ENCODE data around the gene LHX2.

Gene LHX2

DNA sequence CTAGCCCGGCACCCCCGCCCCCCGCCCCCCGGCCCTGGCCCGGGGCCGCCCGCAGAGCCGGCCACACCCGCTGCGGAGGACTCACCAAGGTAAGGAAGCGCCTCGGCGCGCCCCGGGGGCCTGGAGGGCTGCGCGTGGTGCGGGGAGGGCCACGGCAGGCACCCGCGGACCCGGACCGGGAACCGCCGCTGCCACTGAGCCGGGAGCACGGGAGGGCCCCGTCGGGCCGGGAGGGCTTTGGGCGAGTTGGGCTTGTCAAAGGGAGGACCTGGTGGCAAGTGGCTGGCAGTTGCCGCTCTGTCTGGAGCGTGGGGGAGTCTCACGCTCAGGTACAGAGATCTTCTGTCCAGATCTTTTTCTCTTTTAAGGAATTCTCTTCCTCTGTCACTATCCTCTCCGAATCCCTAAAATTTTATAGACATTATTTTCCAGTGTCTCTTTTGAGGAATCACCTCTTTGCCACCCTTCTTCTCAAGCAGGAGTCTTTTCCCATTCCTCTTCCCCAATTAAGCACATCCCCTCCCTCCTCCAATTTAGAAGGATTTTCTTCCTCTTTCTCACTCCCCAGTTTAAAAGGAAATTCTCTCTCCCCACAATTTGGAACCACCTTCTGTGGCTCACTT lies 11.3 kb upstream of the LHX2 start:
- H3K27me3 ChIP-seq (ENCODE audit: control insufficient read depth in 1 of 2, insufficient read depth in 2 of 2, low read length in 2 of 2) = peaks cover 88 to 91% of the 10 kb centered on the region in 2 donors
- no peaks in the 10 kb centered on the region for H3K36me3 ChIP-seq (ENCODE audit: insufficient read depth, low read length)
- H3K4me1 ChIP-seq (ENCODE audit: insufficient read depth, low read length) = peaks cover 22% of the 10 kb centered on the region
- H3K9ac ChIP-seq (ENCODE audit: low read length) = no peak overlapping the region
- no peak overlapping the region for H3K27ac ChIP-seq (ENCODE audit: low read depth, low read length)
- H3K4me3 ChIP-seq (ENCODE audit: low read depth in 1 of 2, low read length in 2 of 2) = no peak overlapping the region
- no peaks in the 10 kb centered on the region for H3K9me3 ChIP-seq (ENCODE audit: low read length)

DNA sequence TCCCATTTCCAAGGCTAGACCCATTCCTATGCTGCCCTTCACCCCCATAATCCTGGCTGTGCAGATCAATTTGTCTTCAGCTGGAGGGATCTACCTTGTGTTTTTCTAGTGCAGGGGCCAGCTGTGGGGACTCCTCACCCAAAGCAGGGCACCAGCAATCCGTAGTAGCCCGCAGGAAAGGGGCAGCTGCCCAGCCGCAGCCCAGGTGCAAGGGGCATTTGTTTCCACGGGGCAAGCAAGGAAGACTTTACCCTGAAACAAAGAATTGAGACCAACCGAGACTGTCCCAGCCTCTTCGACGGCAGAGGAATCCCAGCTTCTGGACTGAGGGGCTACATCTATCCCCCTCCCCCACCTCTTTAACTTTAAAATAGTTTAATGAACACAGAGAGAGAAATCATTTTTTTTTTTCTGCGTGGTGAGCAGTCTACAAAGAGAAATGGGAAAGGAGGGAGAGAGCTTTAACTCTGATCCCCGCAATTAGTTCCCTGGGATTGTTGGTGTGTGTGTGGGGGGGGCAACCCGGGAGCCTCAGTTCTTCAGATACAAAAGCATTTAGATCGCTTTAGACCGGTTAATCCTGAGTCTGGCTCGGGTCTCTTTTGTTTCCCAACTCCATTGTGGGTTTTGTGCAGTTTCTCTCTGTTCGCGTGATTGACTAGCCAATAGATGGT lies 10.6 kb upstream of the LHX2 start:
- peaks cover 91% of the 10 kb centered on the region in 2 donors for H3K27me3 ChIP-seq (ENCODE audit: control insufficient read depth in 1 of 2, insufficient read depth in 2 of 2, low read length in 2 of 2)

DNA sequence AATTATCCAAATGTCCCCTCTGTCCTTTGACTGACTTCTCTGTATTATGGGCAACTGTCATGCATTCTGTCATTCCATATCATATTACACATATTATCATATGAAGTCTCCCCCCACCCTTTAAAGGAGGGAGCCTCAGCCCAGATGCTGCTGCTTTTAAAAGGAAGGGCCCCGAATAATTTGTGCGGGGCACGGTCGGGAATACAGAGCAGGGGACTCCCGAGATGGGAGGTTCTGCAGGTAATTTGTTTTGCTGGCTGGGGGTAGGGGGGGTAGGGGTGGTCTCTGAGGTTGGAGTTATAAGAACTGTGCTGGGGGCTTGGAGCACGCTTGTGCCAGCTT lies 10.1 kb upstream of the LHX2 start:
- Histone ChIP-seq H3K4me1 (ENCODE audit: insufficient read depth, low read length) (peaks cover 22% of the 10 kb centered on the region), H3K27me3 (ENCODE audit: control insufficient read depth in 1 of 2, insufficient read depth in 2 of 2, low read length in 2 of 2) (peaks cover 91% of the 10 kb centered on the region in 2 donors), H3K9me3 (ENCODE audit: low read length) (no peaks in the 10 kb centered on the region), H3K27ac (ENCODE audit: low read depth, low read length) (no peak overlapping the region), H3K36me3 (ENCODE audit: insufficient read depth, low read length) (no peaks in the 10 kb centered on the region), H3K4me3 (ENCODE audit: low read depth in 1 of 2, low read length in 2 of 2) (no peak overlapping the region), H3K9ac (ENCODE audit: low read length) (no peak overlapping the region)

More for the DNA sequence above, 10.6 kb upstream of the LHX2 start:
- Histone ChIP-seq H3K9me3 (ENCODE audit: low read length) (no peaks in the 10 kb centered on the region), H3K4me3 (ENCODE audit: low read depth in 1 of 2, low read length in 2 of 2) (no peak overlapping the region), H3K4me1 (ENCODE audit: insufficient read depth, low read length) (peaks cover 22% of the 10 kb centered on the region), H3K9ac (ENCODE audit: low read length) (no peak overlapping the region), H3K27ac (ENCODE audit: low read depth, low read length) (no peak overlapping the region), H3K36me3 (ENCODE audit: insufficient read depth, low read length) (no peaks in the 10 kb centered on the region)

DNA sequence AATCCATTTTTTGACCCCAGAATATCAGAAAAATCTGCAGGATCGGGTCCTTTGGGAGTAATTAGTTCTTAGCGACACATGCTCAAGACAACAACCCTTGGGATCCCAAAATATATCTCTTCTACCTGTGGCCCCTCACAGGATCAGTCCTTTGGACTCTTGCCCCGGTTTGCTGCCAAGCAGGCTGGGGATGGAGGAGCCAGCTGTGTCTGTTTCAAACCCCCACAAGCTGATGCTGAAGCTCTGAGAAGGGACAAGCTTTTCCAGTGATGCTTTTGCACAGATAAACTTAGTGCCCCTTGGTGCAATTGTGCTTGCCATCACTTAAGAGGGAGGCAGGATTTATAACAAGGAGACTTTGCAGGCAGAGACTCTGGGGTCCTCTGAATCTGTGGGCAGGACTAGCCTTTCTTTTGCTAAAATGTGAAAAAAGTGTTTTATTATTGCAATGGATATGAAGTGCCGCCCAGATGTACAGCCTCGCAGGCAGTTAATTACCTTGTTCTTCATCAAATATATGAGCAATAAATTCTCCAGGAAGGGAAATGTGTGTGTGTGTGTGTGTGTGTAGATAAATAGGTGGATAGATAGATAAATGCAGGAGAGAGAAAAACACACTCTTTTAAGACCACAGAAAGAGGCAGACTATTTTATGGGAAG lies 9.6 kb upstream of the LHX2 start:
- H3K36me3 ChIP-seq (ENCODE audit: insufficient read depth, low read length) = no peaks in the 10 kb centered on the region
- no peak overlapping the region for H3K9ac ChIP-seq (ENCODE audit: low read length)
- H3K4me1 ChIP-seq (ENCODE audit: insufficient read depth, low read length) = peaks cover 22% of the 10 kb centered on the region
- peaks cover 91% of the 10 kb centered on the region in 2 donors for H3K27me3 ChIP-seq (ENCODE audit: control insufficient read depth in 1 of 2, insufficient read depth in 2 of 2, low read length in 2 of 2)
- H3K27ac ChIP-seq (ENCODE audit: low read depth, low read length) = no peak overlapping the region
- H3K4me3 ChIP-seq (ENCODE audit: low read depth in 1 of 2, low read length in 2 of 2) = no peak overlapping the region
- H3K9me3 ChIP-seq (ENCODE audit: low read length) = no peaks in the 10 kb centered on the region

DNA sequence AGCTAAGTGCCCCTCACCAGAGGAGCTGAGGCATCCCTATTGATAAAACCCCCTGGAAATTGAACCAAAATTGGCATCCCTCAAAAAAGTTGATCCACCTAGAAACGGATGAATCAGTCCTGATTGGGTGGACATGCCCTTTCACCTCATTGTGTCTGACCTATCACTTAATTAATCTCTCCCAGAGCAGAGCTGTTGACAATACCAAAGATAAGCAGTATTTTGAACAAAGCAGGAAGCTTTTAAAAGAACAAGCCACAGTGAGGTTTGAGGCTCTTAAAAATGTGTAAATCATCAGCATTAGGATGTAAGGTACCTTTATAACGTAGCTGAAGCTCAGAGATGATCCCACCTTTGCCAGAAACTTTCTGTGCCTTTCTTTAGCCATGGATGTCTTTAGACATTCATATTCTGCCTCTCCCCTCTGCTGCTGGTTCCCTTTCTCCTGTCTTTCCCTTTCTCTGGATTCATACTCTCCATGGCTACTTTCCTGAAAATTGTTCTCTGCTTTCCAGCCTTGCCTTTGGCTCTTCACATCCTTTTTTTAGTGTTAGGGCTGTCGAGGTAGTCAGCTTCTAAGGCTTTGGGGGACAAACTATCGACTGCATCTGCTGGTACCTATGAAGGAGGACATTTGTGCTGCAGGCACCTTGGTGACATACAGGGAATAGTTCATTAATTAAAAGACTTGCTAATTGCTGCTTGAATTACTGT lies 7.8 kb upstream of the LHX2 start:
- Histone ChIP-seq H3K9me3 (ENCODE audit: low read length) (no peaks in the 10 kb centered on the region), H3K4me1 (ENCODE audit: insufficient read depth, low read length) (peaks cover 8% of the 10 kb centered on the region), H3K27me3 (ENCODE audit: control insufficient read depth in 1 of 2, insufficient read depth in 2 of 2, low read length in 2 of 2) (peaks cover 89 to 91% of the 10 kb centered on the region in 2 donors), H3K36me3 (ENCODE audit: insufficient read depth, low read length) (no peaks in the 10 kb centered on the region), H3K4me3 (ENCODE audit: low read depth in 1 of 2, low read length in 2 of 2) (no peak overlapping the region), H3K9ac (ENCODE audit: low read length) (no peak overlapping the region), H3K27ac (ENCODE audit: low read depth, low read length) (no peak overlapping the region)

DNA sequence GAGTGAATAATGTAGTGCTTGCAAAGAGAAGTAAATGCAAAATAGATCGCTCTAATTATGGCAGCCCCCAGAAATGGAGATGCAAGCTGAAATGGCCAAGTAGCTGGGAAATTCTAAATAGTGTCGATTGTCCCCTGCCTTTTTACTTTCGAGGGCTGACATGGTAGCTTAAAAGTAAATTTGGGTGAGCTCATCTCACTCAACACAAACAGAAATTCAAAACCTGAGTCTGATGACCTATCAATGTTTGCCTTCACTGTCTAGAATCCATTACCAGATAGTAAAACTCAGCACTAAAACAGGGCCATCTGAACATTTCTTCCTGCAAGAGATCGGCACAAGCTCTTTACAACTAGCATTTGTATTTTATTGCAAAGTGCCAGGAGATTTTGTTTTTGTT lies 7.0 kb upstream of the LHX2 start:
- Histone ChIP-seq H3K9me3 (ENCODE audit: low read length) (no peaks in the 10 kb centered on the region), H3K27me3 (ENCODE audit: control insufficient read depth in 1 of 2, insufficient read depth in 2 of 2, low read length in 2 of 2) (peaks cover 93 to 95% of the 10 kb centered on the region in 2 donors), H3K27ac (ENCODE audit: low read depth, low read length) (no peak overlapping the region)

DNA sequence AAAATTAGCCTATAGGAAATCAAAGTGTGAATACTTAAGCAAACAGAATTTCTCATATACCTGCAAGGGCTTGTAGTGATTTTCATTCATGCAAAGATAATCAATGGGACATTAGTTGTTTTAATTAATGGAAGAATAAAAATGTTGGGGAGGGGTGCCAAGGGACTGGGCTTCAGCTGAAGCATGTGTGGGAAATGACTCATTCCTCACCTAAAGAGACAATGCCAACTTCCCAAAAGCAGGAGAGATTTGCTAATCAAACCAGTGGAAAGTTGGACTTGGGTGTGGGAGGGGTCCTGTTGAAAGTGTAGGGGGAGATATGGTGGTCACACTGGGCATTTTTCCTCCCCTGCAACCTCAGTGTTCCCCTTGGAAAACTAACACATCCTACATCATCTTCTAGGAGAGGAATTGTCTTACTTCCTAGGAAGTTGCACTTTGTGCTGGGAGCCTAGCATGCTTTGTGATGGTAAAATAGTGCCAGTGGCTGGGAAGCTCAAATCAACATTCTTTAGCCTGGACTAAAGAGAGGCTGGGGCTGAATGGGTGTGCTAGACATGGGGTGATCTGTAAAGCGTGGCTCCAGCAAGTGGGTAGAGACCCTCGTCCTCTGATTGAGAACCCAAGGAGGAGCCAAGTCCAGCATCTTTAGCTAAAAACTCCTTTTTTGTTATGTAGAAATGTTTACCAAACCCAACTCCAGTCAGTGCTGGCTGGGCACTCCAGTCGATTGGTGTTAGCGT lies 6.4 kb upstream of the LHX2 start:
- Histone ChIP-seq H3K4me3 (ENCODE audit: low read depth in 1 of 2, low read length in 2 of 2) (no peak overlapping the region), H3K27ac (ENCODE audit: low read depth, low read length) (no peak overlapping the region), H3K36me3 (ENCODE audit: insufficient read depth, low read length) (no peaks in the 10 kb centered on the region), H3K9me3 (ENCODE audit: low read length) (no peaks in the 10 kb centered on the region), H3K9ac (ENCODE audit: low read length) (no peak overlapping the region), H3K27me3 (ENCODE audit: control insufficient read depth in 1 of 2, insufficient read depth in 2 of 2, low read length in 2 of 2) (peaks cover 98% of the 10 kb centered on the region in 2 donors), H3K4me1 (ENCODE audit: insufficient read depth, low read length) (peaks cover 3% of the 10 kb centered on the region)

More for the DNA sequence above, 7.0 kb upstream of the LHX2 start:
- H3K4me1 ChIP-seq (ENCODE audit: insufficient read depth, low read length) = peaks cover 4% of the 10 kb centered on the region
- H3K4me3 ChIP-seq (ENCODE audit: low read depth in 1 of 2, low read length in 2 of 2) = no peak overlapping the region
- no peaks in the 10 kb centered on the region for H3K36me3 ChIP-seq (ENCODE audit: insufficient read depth, low read length)
- no peak overlapping the region for H3K9ac ChIP-seq (ENCODE audit: low read length)

DNA sequence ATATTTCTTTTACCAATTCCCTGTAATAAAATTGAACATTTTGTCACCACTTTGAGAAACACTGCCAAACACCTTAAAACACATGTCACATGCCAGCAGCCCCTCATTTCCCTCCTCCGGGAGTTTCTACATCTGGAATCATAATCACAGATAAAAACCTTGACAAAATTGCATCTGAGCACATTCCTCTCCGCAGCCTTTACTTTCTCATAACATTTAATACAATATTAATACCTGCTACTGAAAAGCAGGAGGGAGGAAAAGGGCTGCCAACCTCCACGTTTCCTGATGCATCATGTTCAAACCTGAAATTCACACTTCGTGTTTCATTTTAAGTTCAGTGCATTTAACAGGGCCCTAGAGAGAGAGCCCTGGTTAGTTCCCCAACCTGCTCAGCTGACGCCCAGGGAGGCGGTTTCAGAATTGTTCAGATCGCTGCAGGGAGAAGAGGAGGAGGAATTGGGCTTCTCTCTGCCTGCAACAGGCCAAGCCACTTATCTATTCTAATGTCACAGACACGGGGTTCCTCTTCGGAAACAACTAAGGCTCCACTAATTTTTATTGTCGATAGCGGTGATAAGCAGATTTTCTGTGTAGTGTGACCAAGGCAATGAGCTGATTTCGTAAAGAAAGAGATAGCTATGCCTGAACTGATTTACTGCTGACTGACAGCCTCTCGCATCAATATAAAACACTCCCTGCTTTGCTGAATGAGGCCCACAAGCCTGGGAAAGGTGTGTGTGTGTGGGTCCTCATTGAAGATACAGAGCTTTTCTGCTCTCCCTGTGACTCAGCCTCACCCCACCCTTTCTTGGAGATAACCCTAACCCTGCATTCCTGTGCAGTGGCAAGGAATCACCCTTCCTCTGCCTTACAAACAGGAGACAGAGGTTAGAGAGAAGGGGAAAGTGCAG lies 4.9 kb upstream of the LHX2 start:
- no peak overlapping the region for H3K9ac ChIP-seq (ENCODE audit: low read length)

DNA sequence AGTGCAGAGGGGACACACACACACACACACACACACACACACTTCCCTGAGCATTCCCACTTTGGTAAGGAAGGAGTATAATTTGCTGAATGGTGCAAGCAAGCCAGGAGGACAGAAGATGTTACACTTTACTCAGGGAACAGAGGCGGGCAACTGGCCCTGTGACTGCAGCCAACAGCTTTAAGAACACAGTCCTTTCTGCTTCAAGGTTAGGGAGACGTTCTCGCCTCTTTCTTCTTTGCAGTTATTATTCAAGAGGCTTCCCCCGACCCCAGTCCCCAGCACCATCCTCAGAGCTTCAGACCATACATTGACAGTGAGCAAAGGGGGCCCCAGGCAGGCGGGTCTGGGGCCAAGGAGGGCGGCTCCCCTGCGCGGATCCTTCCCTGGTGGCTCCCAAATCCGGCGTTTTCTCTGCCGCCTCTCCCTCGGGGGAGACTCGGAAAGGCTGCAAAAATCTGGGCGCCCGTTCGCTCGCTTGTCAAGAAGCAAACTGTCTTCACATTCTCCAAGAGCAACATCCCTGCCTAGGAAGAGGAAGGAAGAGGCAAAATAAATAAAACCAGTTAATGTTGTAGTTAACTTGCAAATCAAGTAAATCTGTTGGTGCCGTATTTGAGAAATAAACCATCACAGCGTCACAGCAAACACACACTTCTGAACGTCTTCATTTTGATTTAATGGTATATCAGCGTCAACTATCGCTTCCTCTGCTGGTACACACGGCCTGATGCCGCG lies 3.8 kb upstream of the LHX2 start:
- Histone ChIP-seq H3K4me1 (ENCODE audit: insufficient read depth, low read length) (peaks cover 12% of the 10 kb centered on the region), H3K9me3 (ENCODE audit: low read length) (no peaks in the 10 kb centered on the region), H3K9ac (ENCODE audit: low read length) (no peak overlapping the region), H3K27ac (ENCODE audit: low read depth, low read length) (no peak overlapping the region), H3K27me3 (ENCODE audit: control insufficient read depth in 1 of 2, insufficient read depth in 2 of 2, low read length in 2 of 2) (peaks cover 81 to 97% of the 10 kb centered on the region in 2 donors), H3K4me3 (ENCODE audit: low read depth in 1 of 2, low read length in 2 of 2) (no peak overlapping the region), H3K36me3 (ENCODE audit: insufficient read depth, low read length) (no peaks in the 10 kb centered on the region)

More for the DNA sequence above, 4.9 kb upstream of the LHX2 start:
- Histone ChIP-seq H3K4me3 (ENCODE audit: low read depth in 1 of 2, low read length in 2 of 2) (no peak overlapping the region), H3K36me3 (ENCODE audit: insufficient read depth, low read length) (no peaks in the 10 kb centered on the region), H3K9me3 (ENCODE audit: low read length) (no peaks in the 10 kb centered on the region), H3K27me3 (ENCODE audit: control insufficient read depth in 1 of 2, insufficient read depth in 2 of 2, low read length in 2 of 2) (peaks cover 91 to 97% of the 10 kb centered on the region in 2 donors), H3K4me1 (ENCODE audit: insufficient read depth, low read length) (peaks cover 5% of the 10 kb centered on the region), H3K27ac (ENCODE audit: low read depth, low read length) (no peak overlapping the region)

DNA sequence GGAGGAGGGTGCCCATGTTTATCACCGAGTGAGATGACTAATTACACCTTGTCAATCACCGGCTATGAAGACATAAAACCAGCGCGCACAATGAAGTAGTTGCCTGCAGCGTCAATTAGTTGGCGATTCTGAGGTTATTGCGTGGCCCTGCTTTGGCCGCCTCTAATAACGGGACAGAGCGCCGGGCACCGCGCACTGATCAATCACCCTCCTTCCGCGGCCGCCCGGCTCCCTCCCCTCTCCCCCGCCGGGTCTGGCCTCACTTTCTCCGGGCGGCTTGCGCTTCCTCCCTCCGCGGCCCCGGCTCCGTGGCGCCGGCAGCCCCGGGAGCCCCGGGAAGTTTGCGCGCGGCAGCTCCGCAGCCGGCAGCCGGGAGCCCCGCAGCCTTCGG lies 3.3 kb upstream of the LHX2 start:
- no peaks in the 10 kb centered on the region for H3K9me3 ChIP-seq (ENCODE audit: low read length)
- H3K4me3 ChIP-seq (ENCODE audit: low read depth in 1 of 2, low read length in 2 of 2) = peak overlapping the region in 1 of 2 donors; percentile 21
- peaks cover 17% of the 10 kb centered on the region for H3K4me1 ChIP-seq (ENCODE audit: insufficient read depth, low read length)
- peaks cover 81 to 97% of the 10 kb centered on the region in 2 donors for H3K27me3 ChIP-seq (ENCODE audit: control insufficient read depth in 1 of 2, insufficient read depth in 2 of 2, low read length in 2 of 2)
- no peak overlapping the region for H3K9ac ChIP-seq (ENCODE audit: low read length)
- no peaks in the 10 kb centered on the region for H3K36me3 ChIP-seq (ENCODE audit: insufficient read depth, low read length)
- H3K27ac ChIP-seq (ENCODE audit: low read depth, low read length) = no peak overlapping the region

Measured in muscle layer of colon (tissue), 2 donors.